Panc1 (cell line): ENCODE results near the gene TATDN3.
"Not testable (repeated sequence)": the region's sequence is repeated elsewhere in the genome, so short reads cannot be mapped to it uniquely, and the experiment has no call there.

Experiments
- POLR2AphosphoS5 ChIP-seq: IDR thresholded peaks from 2 replicates; pipeline ENCODE4 v1.6.1; 2012; ENCODE audit warnings: mild to moderate bottlenecking, low read depth, low read length, moderate library complexity
- TCF7L2 ChIP-seq: IDR thresholded peaks from 2 replicates; pipeline ENCODE4 v1.6.1; 2011; ENCODE audit warnings: mild to moderate bottlenecking, low read depth, low read length, inconsistent platforms
- TF ChIP-seq, protein P1 (sequence below), 2 experiments: IDR thresholded peaks; 2 replicates each; pipeline ENCODE4 v1.6.1; 2011 to 2012; ENCODE audit warnings: low read depth in 2 of 2, control low read depth in 1 of 2, low read length in 1 of 2, mild to moderate bottlenecking in 1 of 2, moderate library complexity in 1 of 2; ENCODE audit not compliant: insufficient read depth in 1 of 2
- TF ChIP-seq, protein P2 (sequence below): fragments of 450-650 bp; IDR thresholded peaks from 2 replicates; pipeline ENCODE4 v1.5.1; 2017; ENCODE audit warnings: mild to moderate bottlenecking

- TF ChIP-seq, protein P1, sequence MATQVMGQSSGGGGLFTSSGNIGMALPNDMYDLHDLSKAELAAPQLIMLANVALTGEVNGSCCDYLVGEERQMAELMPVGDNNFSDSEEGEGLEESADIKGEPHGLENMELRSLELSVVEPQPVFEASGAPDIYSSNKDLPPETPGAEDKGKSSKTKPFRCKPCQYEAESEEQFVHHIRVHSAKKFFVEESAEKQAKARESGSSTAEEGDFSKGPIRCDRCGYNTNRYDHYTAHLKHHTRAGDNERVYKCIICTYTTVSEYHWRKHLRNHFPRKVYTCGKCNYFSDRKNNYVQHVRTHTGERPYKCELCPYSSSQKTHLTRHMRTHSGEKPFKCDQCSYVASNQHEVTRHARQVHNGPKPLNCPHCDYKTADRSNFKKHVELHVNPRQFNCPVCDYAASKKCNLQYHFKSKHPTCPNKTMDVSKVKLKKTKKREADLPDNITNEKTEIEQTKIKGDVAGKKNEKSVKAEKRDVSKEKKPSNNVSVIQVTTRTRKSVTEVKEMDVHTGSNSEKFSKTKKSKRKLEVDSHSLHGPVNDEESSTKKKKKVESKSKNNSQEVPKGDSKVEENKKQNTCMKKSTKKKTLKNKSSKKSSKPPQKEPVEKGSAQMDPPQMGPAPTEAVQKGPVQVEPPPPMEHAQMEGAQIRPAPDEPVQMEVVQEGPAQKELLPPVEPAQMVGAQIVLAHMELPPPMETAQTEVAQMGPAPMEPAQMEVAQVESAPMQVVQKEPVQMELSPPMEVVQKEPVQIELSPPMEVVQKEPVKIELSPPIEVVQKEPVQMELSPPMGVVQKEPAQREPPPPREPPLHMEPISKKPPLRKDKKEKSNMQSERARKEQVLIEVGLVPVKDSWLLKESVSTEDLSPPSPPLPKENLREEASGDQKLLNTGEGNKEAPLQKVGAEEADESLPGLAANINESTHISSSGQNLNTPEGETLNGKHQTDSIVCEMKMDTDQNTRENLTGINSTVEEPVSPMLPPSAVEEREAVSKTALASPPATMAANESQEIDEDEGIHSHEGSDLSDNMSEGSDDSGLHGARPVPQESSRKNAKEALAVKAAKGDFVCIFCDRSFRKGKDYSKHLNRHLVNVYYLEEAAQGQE (IDR thresholded peaks at IDR 0.05; ENCODE audit: insufficient read depth in 1 of 2, low read depth in 2 of 2, low read length in 1 of 2) = not testable (repeated sequence)
- TF ChIP-seq, protein P2, sequence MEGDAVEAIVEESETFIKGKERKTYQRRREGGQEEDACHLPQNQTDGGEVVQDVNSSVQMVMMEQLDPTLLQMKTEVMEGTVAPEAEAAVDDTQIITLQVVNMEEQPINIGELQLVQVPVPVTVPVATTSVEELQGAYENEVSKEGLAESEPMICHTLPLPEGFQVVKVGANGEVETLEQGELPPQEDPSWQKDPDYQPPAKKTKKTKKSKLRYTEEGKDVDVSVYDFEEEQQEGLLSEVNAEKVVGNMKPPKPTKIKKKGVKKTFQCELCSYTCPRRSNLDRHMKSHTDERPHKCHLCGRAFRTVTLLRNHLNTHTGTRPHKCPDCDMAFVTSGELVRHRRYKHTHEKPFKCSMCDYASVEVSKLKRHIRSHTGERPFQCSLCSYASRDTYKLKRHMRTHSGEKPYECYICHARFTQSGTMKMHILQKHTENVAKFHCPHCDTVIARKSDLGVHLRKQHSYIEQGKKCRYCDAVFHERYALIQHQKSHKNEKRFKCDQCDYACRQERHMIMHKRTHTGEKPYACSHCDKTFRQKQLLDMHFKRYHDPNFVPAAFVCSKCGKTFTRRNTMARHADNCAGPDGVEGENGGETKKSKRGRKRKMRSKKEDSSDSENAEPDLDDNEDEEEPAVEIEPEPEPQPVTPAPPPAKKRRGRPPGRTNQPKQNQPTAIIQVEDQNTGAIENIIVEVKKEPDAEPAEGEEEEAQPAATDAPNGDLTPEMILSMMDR = not testable (repeated sequence)
- not testable (repeated sequence) for TF ChIP-seq TCF7L2, POLR2AphosphoS5
Observed at GRCh38 chr1:212766825-212767224, 24.9 kb upstream of the TATDN3 start.
